Kidney (tissue), 14 donors: ENCODE measurements around the gene ANKRD66. TPM values are rescaled to one million over a fixed set of nuclear protein-coding genes. Genes with fewer than 3 reads are reported as not detected.
"Not testable (repeated sequence)": the region's sequence is repeated elsewhere in the genome, so short reads cannot be mapped to it uniquely, and the experiment has no call there.

Experiments used
- DNase-seq, 5 donors: peaks; one replicate each; pipeline ENCODE4 v3.0.0-alpha.2; 2013 to 2020
- FAIRE-seq: peaks from 2 replicates; lab custom pipeline; 2012; peaks lifted over from hg19 to GRCh38; lab: Jason Lieb, UNC
- H3K27ac ChIP-seq, 2 donors: one replicate each; pipeline ENCODE4 v1.7.0; 2013; ENCODE audit warnings: low read depth in 2 of 2, low read length in 2 of 2, inconsistent platforms in 1 of 2
- H3K27me3 ChIP-seq: one replicate; pipeline ENCODE4 v1.7.1; 2013; ENCODE audit warnings: low read length, inconsistent platforms; ENCODE audit not compliant: control insufficient read depth, insufficient read depth
- H3K36me3 ChIP-seq, 3 donors: one replicate each; pipeline versions ENCODE4 v1.7.0 to v1.7.1; 2013; ENCODE audit warnings: low read length in 3 of 3, control low read depth in 1 of 3, inconsistent platforms in 1 of 3; ENCODE audit not compliant: insufficient read depth in 3 of 3, control insufficient read depth in 2 of 3
- H3K4me1 ChIP-seq, 3 donors: one replicate each; pipeline versions ENCODE4 v1.7.0 to v1.7.1; 2013; ENCODE audit warnings: low read length in 3 of 3, inconsistent platforms in 1 of 3, low read depth in 1 of 3; ENCODE audit not compliant: control insufficient read depth in 2 of 3, insufficient read depth in 2 of 3
- H3K4me3 ChIP-seq, 3 donors: one replicate each; pipeline versions ENCODE4 v1.7.0 to v1.8.1; 2013; ENCODE audit warnings: low read length in 3 of 3, control low read depth in 1 of 3, inconsistent platforms in 1 of 3
- H3K9ac ChIP-seq, 3 donors: one replicate each; pipeline versions ENCODE4 v1.7.0 to v1.7.1; 2013; ENCODE audit warnings: low read length in 3 of 3, control low read depth in 1 of 3, inconsistent platforms in 1 of 3
- H3K9me3 ChIP-seq, 3 donors: one replicate each; pipeline versions ENCODE4 v1.7.0 to v1.7.1; 2013; ENCODE audit warnings: low read length in 3 of 3, control low read depth in 1 of 3, inconsistent platforms in 1 of 3; ENCODE audit not compliant: control insufficient read depth in 2 of 3, insufficient read depth in 1 of 3
- CTCF ChIP-seq: IDR thresholded peaks from 3 replicates; pipeline ENCODE4 v1.5.1; 2012; ENCODE audit warnings: mild to moderate bottlenecking, moderate library complexity, borderline replicate concordance; ENCODE audit not compliant: insufficient read depth; ENCODE audit errors: extremely low read depth
- intact Hi-C: fragments of 100-400 bp; cut with DNase I; formaldehyde crosslinking; loops from one replicate; pipeline ENCODE4 v1.11.1; 2022
- polyA plus RNA-seq: library from polyadenylated mRNA; stranded (reverse); fragments of 350-450 nt; fragmentation: Illumina TruSeq; extraction: RNeasy Lipid Tissue Mini Kit (QIAGEN cat#74804); gene quantifications from one replicate; pipeline ENCODE4 v1.2.3, GENCODE V29; 2014; ENCODE audit warnings: low read depth, low replicate concordance; ENCODE audit not compliant: insufficient read depth
- total RNA-seq: library from RNA; stranded (reverse); fragmentation: NEBNext Ultra II Directional; extraction: Animal tissue kit (Norgen Biotek cat#: 25700); gene quantifications from one replicate; pipeline ENCODE4 v1.2.1, GENCODE V29; 2021
- donor health status: control.
- donor health status: control.
- donor health status: control.
- donor health status: control.
- donor health status: control.
- donor health status: DM: yes; HTN: yes; CAD: no.
- donor health status: Normal renal cell carcinoma (clear cell type).

Gene ANKRD66
- total and polyA plus RNA-seq, 2 donors from 2014 or later: not detected

GRCh38 chr6:46772016-46772415 is 25.3 kb downstream of the ANKRD66 start:
- no peak overlapping the region for H3K4me3 ChIP-seq
- H3K27me3 ChIP-seq: no peaks in the 10 kb centered on the region
- intact Hi-C loops: no loop called here
- no peaks in the 10 kb centered on the region for H3K36me3 ChIP-seq
- no peak for TF ChIP-seq CTCF
- no peak overlapping the region for H3K27ac ChIP-seq
- FAIRE-seq (no peak), DNase-seq (no peak)
- H3K4me1 ChIP-seq: no peaks in the 10 kb centered on the region
- no peaks in the 10 kb centered on the region for H3K9me3 ChIP-seq
- H3K9ac ChIP-seq: no peak overlapping the region

GRCh38 chr6:46772762-46773161 is 26.0 kb downstream of the ANKRD66 start:
- TF ChIP-seq CTCF: no peak
- Histone ChIP-seq H3K9me3 (no peaks in the 10 kb centered on the region), H3K4me1 (no peaks in the 10 kb centered on the region), H3K36me3 (no peaks in the 10 kb centered on the region), H3K4me3 (no peak overlapping the region), H3K9ac (no peak overlapping the region), H3K27ac (no peak overlapping the region), H3K27me3 (no peaks in the 10 kb centered on the region)
- DNase-seq (peak in 1 of 5 donors; percentile 19), FAIRE-seq (no peak)
- intact Hi-C loops: no loop called here

- no peak for DNase-seq
- intact Hi-C loops: no loop called here
- Histone ChIP-seq H3K9me3 (no peaks in the 10 kb centered on the region), H3K27me3 (no peaks in the 10 kb centered on the region), H3K9ac (no peak overlapping the region), H3K4me3 (no peak overlapping the region), H3K36me3 (no peaks in the 10 kb centered on the region), H3K4me1 (no peaks in the 10 kb centered on the region), H3K27ac (no peak overlapping the region)
- no peak for FAIRE-seq
- TF ChIP-seq CTCF: no peak
Measured at GRCh38 chr6:46773201-46773855, 26.6 kb downstream of the ANKRD66 start.

- H3K27ac ChIP-seq, H3K9me3 ChIP-seq, H3K27me3 ChIP-seq, H3K4me1 ChIP-seq, H3K4me3 ChIP-seq, FAIRE-seq, H3K9ac ChIP-seq, H3K36me3 ChIP-seq, intact Hi-C loops: not testable (repeated sequence)
- peak in 2 of 5 donors; percentile 30 to 68 for DNase-seq
Measured at GRCh38 chr6:46774736-46775135, 28.0 kb downstream of the ANKRD66 start.
